Measurements from ENCODE around the gene KCTD1. TPM values are rescaled to one million over a fixed set of nuclear protein-coding genes. Genes with fewer than 3 reads are reported as not detected.
A peak's percentile ranks its signal among the peaks of the same experiment; 100 is the strongest.

Gene KCTD1
- total RNA-seq, 2 experiments from 2014 or later = 10.1 to 10.3 TPM

GRCh38 chr18:26442126-26442525 lies 106.2 kb downstream of the KCTD1 start:
- Histone ChIP-seq H3K4me1 (ENCODE audit: insufficient read depth, low read length, poor library complexity, severe bottlenecking) (peaks cover 15% of the 10 kb centered on the region), H3K36me3 (ENCODE audit: insufficient read depth, low read length) (no peaks in the 10 kb centered on the region), H3K4me2 (ENCODE audit: low read length) (no peak overlapping the region), H2AFZ (ENCODE audit: low read length) (no peak overlapping the region), H3K9me3 (ENCODE audit: low read length) (no peaks in the 10 kb centered on the region), H3K27ac (ENCODE audit: low read depth, low read length, poor library complexity, severe bottlenecking) (no peak overlapping the region), H3K79me2 (ENCODE audit: insufficient read depth, low read depth, low read length) (no peaks in the 10 kb centered on the region), H4K20me1 (ENCODE audit: insufficient read depth, low read length) (no peaks in the 10 kb centered on the region), H3K4me3 (ENCODE audit: low read depth, low read length, poor library complexity, severe bottlenecking) (no peak overlapping the region), H3K9me2 (ENCODE audit: insufficient read depth, low read length) (no peaks in the 10 kb centered on the region)
- ChIA-PET POLR2A (no interaction called here), CTCF (ENCODE audit: unreplicated experiment) (no interaction called here)
- DNase-seq (ENCODE audit: low spot score) = no peak
- TF ChIP-seq CTCF (conservative IDR thresholded peaks at IDR 0.05; ENCODE audit: low read length) = no peak
- no peak for TF ChIP-seq EZH2phosphoT487 (IDR thresholded peaks at IDR 0.05; ENCODE audit: borderline replicate concordance, low read depth, low read length)
- intact Hi-C loops (cut with micrococcal nuclease; ENCODE audit: unreplicated experiment) = no loop called here
- no TSS peak for BruUV-seq (replicated peaks)

GRCh38 chr18:26440644-26441043 lies 107.7 kb downstream of the KCTD1 start:
- no peaks in the 10 kb centered on the region for H4K20me1 ChIP-seq (ENCODE audit: insufficient read depth, low read length)
- no peak overlapping the region for H3K27ac ChIP-seq (ENCODE audit: low read depth, low read length, poor library complexity, severe bottlenecking)
- H2AFZ ChIP-seq (ENCODE audit: low read length) = no peak overlapping the region
- no peak overlapping the region for H3K4me2 ChIP-seq (ENCODE audit: low read length)
- H3K36me3 ChIP-seq (ENCODE audit: insufficient read depth, low read length) = no peaks in the 10 kb centered on the region
- no peaks in the 10 kb centered on the region for H3K9me2 ChIP-seq (ENCODE audit: insufficient read depth, low read length)
- BruUV-seq (replicated peaks) = no TSS peak
- no peak for DNase-seq (ENCODE audit: low spot score)
- no peaks in the 10 kb centered on the region for H3K79me2 ChIP-seq (ENCODE audit: insufficient read depth, low read depth, low read length)
- H3K4me1 ChIP-seq (ENCODE audit: insufficient read depth, low read length, poor library complexity, severe bottlenecking) = peaks cover 15% of the 10 kb centered on the region
- POLR2A ChIA-PET = interaction anchor here (0.6 to 1.5 kb wide), 4 partner anchors 8 to 17 kb away, joined by 3 to 8 read pairs (median 3); no protein-coding TSS in a partner anchor
- intact Hi-C loops (cut with micrococcal nuclease; ENCODE audit: unreplicated experiment) = no loop called here
- no peaks in the 10 kb centered on the region for H3K9me3 ChIP-seq (ENCODE audit: low read length)
- TF ChIP-seq CTCF (conservative IDR thresholded peaks at IDR 0.05; ENCODE audit: low read length) (no peak), EZH2phosphoT487 (IDR thresholded peaks at IDR 0.05; ENCODE audit: borderline replicate concordance, low read depth, low read length) (no peak)
- CTCF ChIA-PET (ENCODE audit: unreplicated experiment) = interaction anchor here (1.4 kb wide), 1 partner anchor 8 kb away, joined by 4 read pairs; no protein-coding TSS in a partner anchor
- H3K4me3 ChIP-seq (ENCODE audit: low read depth, low read length, poor library complexity, severe bottlenecking) = no peak overlapping the region

- H3K79me2 ChIP-seq (ENCODE audit: insufficient read depth, low read depth, low read length) = no peaks in the 10 kb centered on the region
Measured at GRCh38 chr18:26439537-26439936, 108.8 kb downstream of the KCTD1 start.

More at GRCh38 chr18:26439537-26439936, 108.8 kb downstream of the KCTD1 start:
- Histone ChIP-seq H2AFZ (ENCODE audit: low read length) (no peak overlapping the region), H3K9me2 (ENCODE audit: insufficient read depth, low read length) (no peaks in the 10 kb centered on the region), H3K27ac (ENCODE audit: low read depth, low read length, poor library complexity, severe bottlenecking) (no peak overlapping the region), H3K4me2 (ENCODE audit: low read length) (peak overlapping the region; percentile 44; the same call in 1 of the 2 replicates), H3K36me3 (ENCODE audit: insufficient read depth, low read length) (no peaks in the 10 kb centered on the region), H3K9me3 (ENCODE audit: low read length) (no peaks in the 10 kb centered on the region), H3K4me1 (ENCODE audit: insufficient read depth, low read length, poor library complexity, severe bottlenecking) (peaks cover 15% of the 10 kb centered on the region), H3K4me3 (ENCODE audit: low read depth, low read length, poor library complexity, severe bottlenecking) (no peak overlapping the region), H4K20me1 (ENCODE audit: insufficient read depth, low read length) (no peaks in the 10 kb centered on the region)
- intact Hi-C loops (cut with micrococcal nuclease; ENCODE audit: unreplicated experiment) = no loop called here
- ChIA-PET CTCF (ENCODE audit: unreplicated experiment) (interaction anchor here (0.6 to 1.4 kb wide), 4 partner anchors 9 to 34 kb away, joined by 3 to 5 read pairs (median 4); no protein-coding TSS in a partner anchor), POLR2A (interaction anchor here (1.1 to 1.8 kb wide), 5 partner anchors 9 to 348 kb away, joined by 3 to 11 read pairs (median 3); no protein-coding TSS in a partner anchor)
- no peak for DNase-seq (ENCODE audit: low spot score)
- BruUV-seq (replicated peaks) = no TSS peak
- TF ChIP-seq EZH2phosphoT487 (IDR thresholded peaks at IDR 0.05; ENCODE audit: borderline replicate concordance, low read depth, low read length) (no peak), CTCF (conservative IDR thresholded peaks at IDR 0.05; ENCODE audit: low read length) (no peak)

All from OCI-LY7 (cell line).